HG03439 (cell line): Measurements from ENCODE around the gene DXO.

Experiments
- ATAC-seq: cut with Tn5 transposase; IDR thresholded peaks from one replicate; pipeline ENCODE4 v1.9.1; 2021; ENCODE audit warnings: mild to moderate bottlenecking, moderate library complexity; ENCODE audit not compliant: unreplicated experiment

DXO gene

GRCh38 chr6:31958741-31959739 is 12.9 kb downstream of the DXO start, which contains the start of the genes NELFE and SKIC2:
NELFE (minus strand) TSS chr6:31958971; CDS start chr6:31958446, 525 bp downstream.
SKIC2 (plus strand) TSS chr6:31959175; CDS start chr6:31959193, 18 bp downstream.
- ATAC-seq: peak; percentile 94

- ATAC-seq: peak; percentile 7
Measured at GRCh38 chr6:31958412-31958740, 13.6 kb downstream of the DXO start.

GRCh38 chr6:31956796-31957195 is 15.1 kb downstream of the DXO start:
- ATAC-seq: no peak

- no peak for ATAC-seq
Measured at GRCh38 chr6:31954511-31954910, 17.4 kb downstream of the DXO start.

GRCh38 chr6:31952890-31953289 is 19.0 kb downstream of the DXO start:
- no peak for ATAC-seq

- no peak for ATAC-seq
Measured at GRCh38 chr6:31952140-31952805, 19.7 kb downstream of the DXO start.

GRCh38 chr6:31949926-31950548 is 21.9 kb downstream of the DXO start:
- ATAC-seq: no peak

- no peak for ATAC-seq
Measured at GRCh38 chr6:31948753-31949413, 23.1 kb downstream of the DXO start.

- no peak for ATAC-seq
Measured at GRCh38 chr6:31948306-31948705, 23.6 kb downstream of the DXO start.

- no peak for ATAC-seq
Measured at GRCh38 chr6:31947864-31948263, 24.1 kb downstream of the DXO start.

GRCh38 chr6:31947070-31947675 is 24.8 kb downstream of the DXO start:
- no peak for ATAC-seq

GRCh38 chr6:31946370-31946885 is 25.5 kb downstream of the DXO start:
- ATAC-seq: no peak

- no peak for ATAC-seq
Measured at GRCh38 chr6:31945507-31946369, 26.2 kb downstream of the DXO start, which contains the start of gene CFB. CFB (plus strand) TSS chr6:31946095; CDS start chr6:31946222, 127 bp downstream.

GRCh38 chr6:31945154-31945506 is 26.8 kb downstream of the DXO start:
- no peak for ATAC-seq

GRCh38 chr6:31943742-31944141 is 28.2 kb downstream of the DXO start:
- no peak for ATAC-seq

GRCh38 chr6:31940256-31940664 is 31.7 kb downstream of the DXO start:
- ATAC-seq: no peak

- ATAC-seq: no peak
Measured at GRCh38 chr6:31935823-31936222, 36.1 kb downstream of the DXO start.

- ATAC-seq: no peak
Measured at GRCh38 chr6:31935021-31935420, 36.9 kb downstream of the DXO start.

- no peak for ATAC-seq
Measured at GRCh38 chr6:31933537-31933936, 38.4 kb downstream of the DXO start.
